HL-60 (cell line): ENCODE measurements around the gene CTSW.

Experiments used
- CTCF ChIP-seq: IDR thresholded peaks from one replicate; pipeline ENCODE4 v1.5.1; 2011; ENCODE audit warnings: low read length, control low read depth, inconsistent platforms; ENCODE audit not compliant: insufficient read depth
- GABPA ChIP-seq: IDR thresholded peaks from 2 replicates; pipeline ENCODE4 v1.6.1; 2012; ENCODE audit warnings: low read depth
- POLR2AphosphoS5 ChIP-seq: IDR thresholded peaks from 2 replicates; pipeline ENCODE4 v1.6.1; 2012; ENCODE audit warnings: low read depth
- REST ChIP-seq: IDR thresholded peaks from 2 replicates; pipeline ENCODE4 v1.6.1; 2012; ENCODE audit warnings: low read depth; ENCODE audit not compliant: insufficient replicate concordance

GRCh38 chr11:65921876-65922275 is 42.2 kb downstream of the CTSW start:
- TF ChIP-seq GABPA (no peak), CTCF (no peak), REST (no peak), POLR2AphosphoS5 (no peak)
